Endothelial cell (in vitro differentiated cells): Measurements from ENCODE around the gene CSNK1D. TPM values are rescaled to one million over a fixed set of nuclear protein-coding genes. Genes with fewer than 3 reads are reported as not detected.
A peak's percentile ranks its signal among the peaks of the same experiment; 100 is the strongest.

Experiments used
- DNase-seq: peaks from one replicate; pipeline ENCODE4 v3.0.0; 2021; ENCODE audit warnings: low spot score
- H3K27ac Mint-ChIP-seq: one replicate; pipeline ENCODE4 v1.8.0; 2021; ENCODE audit warnings: mixed read lengths, inconsistent platforms; ENCODE audit not compliant: unreplicated experiment
- H3K27me3 Mint-ChIP-seq: one replicate; pipeline ENCODE4 v1.8.0; 2021; ENCODE audit warnings: mild to moderate bottlenecking, moderate library complexity, mixed read lengths, inconsistent platforms; ENCODE audit not compliant: unreplicated experiment
- H3K36me3 Mint-ChIP-seq: one replicate; pipeline ENCODE4 v1.8.0; 2021; ENCODE audit warnings: mild to moderate bottlenecking, low read depth, mixed read lengths, inconsistent platforms; ENCODE audit not compliant: unreplicated experiment
- H3K4me1 Mint-ChIP-seq: one replicate; pipeline ENCODE4 v1.8.0; 2021; ENCODE audit warnings: mild to moderate bottlenecking, mixed read lengths, inconsistent platforms; ENCODE audit not compliant: unreplicated experiment
- H3K4me3 Mint-ChIP-seq: one replicate; pipeline ENCODE4 v1.8.0; 2021; ENCODE audit warnings: mild to moderate bottlenecking, mixed read lengths, inconsistent platforms; ENCODE audit not compliant: unreplicated experiment
- H3K9me3 Mint-ChIP-seq: one replicate; pipeline ENCODE4 v1.8.0; 2021; ENCODE audit warnings: mixed read lengths, inconsistent platforms; ENCODE audit not compliant: unreplicated experiment
- total RNA-seq: library from RNA; stranded (reverse); fragmentation: NEBNext Ultra II Directional; extraction: Animal tissue kit (Norgen Biotek cat#: 25700); gene quantifications from one replicate; pipeline ENCODE4 v1.2.1, GENCODE V29; 2021; ENCODE audit not compliant: unreplicated experiment
- TF ChIP-seq, protein P1 (sequence below): fragments of 200-600 bp; sonication (generic); IDR thresholded peaks from one replicate; pipeline ENCODE4 v1.5.0; 2021; ENCODE audit warnings: antibody characterized with exemption; ENCODE audit not compliant: unreplicated experiment

The CSNK1D gene
- total RNA-seq, 1 donor from 2014 or later, result 149 TPM

DNA sequence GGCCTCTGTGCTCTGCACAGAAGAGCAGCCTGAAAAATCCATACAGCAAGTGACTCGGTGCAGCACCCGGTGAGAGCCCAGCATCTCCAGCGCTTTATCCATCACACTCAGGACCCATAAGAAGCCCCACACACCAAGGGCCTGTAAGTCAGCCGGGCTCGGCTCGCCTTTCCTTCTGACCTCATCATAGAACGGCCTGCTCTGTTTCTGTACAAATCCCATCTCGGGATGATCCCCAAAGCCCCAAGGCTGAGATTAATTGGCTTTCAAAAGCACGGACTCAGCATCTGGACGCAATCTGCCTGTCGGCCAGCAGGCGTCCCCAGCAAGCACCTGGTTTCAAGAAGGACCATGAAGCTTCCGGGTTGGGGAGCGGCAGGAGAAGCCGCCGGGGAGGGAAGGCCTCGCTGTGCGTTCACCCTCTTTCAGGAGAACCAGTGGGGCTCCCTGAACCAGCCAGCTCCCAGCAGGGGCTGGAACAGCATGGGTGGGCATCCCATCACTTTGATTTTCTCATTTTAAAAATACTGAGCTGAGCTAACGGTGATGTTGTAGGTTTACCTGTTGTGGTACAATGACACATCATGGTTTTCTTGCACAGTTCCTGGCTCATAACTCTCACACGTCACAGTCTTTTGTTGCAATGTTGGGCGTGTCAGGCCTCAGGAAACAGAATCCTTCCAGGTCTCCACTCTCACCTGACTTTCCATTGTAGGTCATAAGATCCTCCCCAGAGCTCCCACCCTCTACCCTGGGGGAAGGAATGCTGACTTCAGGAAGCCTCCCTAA is 67.6 kb downstream of the CSNK1D start:
- no peaks in the 10 kb centered on the region for H3K9me3 Mint-ChIP-seq
- peaks cover 4% of the 10 kb centered on the region for H3K27me3 Mint-ChIP-seq
- peaks cover 9% of the 10 kb centered on the region for H3K36me3 Mint-ChIP-seq
- DNase-seq, result peak; percentile 77
- no peak overlapping the region for H3K4me3 Mint-ChIP-seq
- no peak overlapping the region for H3K27ac Mint-ChIP-seq
- TF ChIP-seq, protein P1, sequence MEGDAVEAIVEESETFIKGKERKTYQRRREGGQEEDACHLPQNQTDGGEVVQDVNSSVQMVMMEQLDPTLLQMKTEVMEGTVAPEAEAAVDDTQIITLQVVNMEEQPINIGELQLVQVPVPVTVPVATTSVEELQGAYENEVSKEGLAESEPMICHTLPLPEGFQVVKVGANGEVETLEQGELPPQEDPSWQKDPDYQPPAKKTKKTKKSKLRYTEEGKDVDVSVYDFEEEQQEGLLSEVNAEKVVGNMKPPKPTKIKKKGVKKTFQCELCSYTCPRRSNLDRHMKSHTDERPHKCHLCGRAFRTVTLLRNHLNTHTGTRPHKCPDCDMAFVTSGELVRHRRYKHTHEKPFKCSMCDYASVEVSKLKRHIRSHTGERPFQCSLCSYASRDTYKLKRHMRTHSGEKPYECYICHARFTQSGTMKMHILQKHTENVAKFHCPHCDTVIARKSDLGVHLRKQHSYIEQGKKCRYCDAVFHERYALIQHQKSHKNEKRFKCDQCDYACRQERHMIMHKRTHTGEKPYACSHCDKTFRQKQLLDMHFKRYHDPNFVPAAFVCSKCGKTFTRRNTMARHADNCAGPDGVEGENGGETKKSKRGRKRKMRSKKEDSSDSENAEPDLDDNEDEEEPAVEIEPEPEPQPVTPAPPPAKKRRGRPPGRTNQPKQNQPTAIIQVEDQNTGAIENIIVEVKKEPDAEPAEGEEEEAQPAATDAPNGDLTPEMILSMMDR, result peak; percentile 94
- peaks cover 6% of the 10 kb centered on the region for H3K4me1 Mint-ChIP-seq

DNA sequence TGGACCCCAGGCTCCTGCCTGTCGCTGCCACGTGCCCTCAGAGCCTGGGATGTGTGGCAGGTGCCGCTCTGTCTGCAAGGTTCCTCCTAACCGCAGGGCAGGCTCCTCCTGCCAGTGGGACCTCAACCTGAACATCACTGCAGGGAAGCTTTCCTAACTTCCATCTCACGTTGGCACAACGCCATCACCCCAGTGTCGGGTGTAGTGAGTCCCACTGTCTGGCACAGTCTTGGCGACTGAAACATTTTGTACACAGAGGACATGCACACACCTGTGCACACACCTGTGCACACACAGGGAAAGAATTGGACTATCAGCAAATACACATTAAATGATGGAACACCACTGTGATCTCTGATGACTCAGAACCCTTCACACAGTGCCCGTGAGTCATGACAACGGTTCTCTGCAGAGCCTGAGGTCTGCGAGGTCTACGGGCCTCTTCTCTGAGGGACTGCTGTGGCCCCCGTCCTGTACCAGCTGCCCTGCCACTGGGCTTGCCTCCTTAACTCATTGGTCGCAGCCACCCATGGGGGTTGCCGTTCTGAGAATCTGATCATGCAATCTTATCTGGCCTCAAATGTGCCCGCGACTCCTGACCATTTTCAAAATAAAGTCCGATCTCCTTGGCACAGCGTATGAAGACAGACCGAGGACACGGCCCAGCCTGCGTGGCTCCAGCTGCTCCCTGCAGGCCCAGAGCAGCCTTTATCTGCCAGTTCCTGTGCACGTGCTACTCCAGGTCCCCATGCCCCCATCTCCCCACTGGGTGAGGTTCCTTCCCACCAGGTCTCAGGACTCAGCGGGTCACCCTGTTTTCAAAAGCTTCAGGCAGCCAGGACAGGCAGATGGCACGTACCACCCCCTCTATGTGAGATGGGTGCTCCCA is 68.4 kb downstream of the CSNK1D start:
- H3K36me3 Mint-ChIP-seq, result peaks cover 9% of the 10 kb centered on the region
- peaks cover 9% of the 10 kb centered on the region for H3K4me1 Mint-ChIP-seq
- no peaks in the 10 kb centered on the region for H3K9me3 Mint-ChIP-seq
- no peak overlapping the region for H3K4me3 Mint-ChIP-seq
- H3K27ac Mint-ChIP-seq, result no peak overlapping the region
- DNase-seq, result no peak
- TF ChIP-seq, protein P1, result no peak
- peaks cover 4% of the 10 kb centered on the region for H3K27me3 Mint-ChIP-seq

DNA sequence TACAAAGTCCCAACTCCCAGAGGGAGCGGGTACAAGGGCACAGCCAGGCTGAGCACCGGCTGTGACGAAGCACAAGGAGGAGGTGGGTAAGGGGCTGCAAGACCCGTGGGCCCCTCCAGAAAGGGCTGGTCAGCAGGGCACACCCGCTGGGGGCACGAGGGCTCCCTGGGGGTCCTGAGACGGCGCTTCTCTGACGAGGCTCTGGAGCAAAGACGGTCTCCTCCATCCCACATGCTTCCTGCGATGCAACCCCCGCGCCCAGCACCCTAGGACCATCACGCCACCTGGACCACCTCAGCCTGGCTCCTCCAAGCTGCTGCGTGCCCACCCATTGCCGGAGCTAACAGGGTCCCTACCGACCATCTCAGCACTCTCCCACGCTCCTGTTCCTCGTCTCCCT is 69.6 kb downstream of the CSNK1D start:
- peaks cover 9% of the 10 kb centered on the region for H3K4me1 Mint-ChIP-seq
- no peak overlapping the region for H3K27ac Mint-ChIP-seq
- no peaks in the 10 kb centered on the region for H3K9me3 Mint-ChIP-seq
- DNase-seq, result no peak
- peaks cover 9% of the 10 kb centered on the region for H3K36me3 Mint-ChIP-seq
- TF ChIP-seq, protein P1, result no peak
- no peak overlapping the region for H3K4me3 Mint-ChIP-seq
- peaks cover 4% of the 10 kb centered on the region for H3K27me3 Mint-ChIP-seq

DNA sequence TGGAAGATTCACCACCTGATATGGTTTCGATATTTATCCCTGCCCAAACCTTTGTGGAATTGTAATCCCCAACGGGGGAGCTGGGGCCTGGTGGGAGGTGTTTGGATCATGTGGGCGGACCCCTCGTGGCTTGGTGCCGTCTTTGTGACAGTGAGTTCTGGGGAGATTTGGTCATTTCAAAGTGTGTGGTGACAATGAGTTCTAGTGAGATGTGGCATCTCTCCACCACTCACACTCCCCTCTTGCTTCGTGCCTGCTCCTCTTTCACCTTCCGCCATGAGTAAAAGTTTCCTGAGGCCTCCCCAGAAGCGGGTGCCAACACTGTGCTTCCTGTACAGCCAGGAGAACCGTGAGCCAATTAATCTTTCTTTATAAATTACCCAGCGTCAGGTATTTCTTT is 70.5 kb downstream of the CSNK1D start:
- H3K27me3 Mint-ChIP-seq, result peaks cover 4% of the 10 kb centered on the region
- H3K4me3 Mint-ChIP-seq, result no peak overlapping the region
- H3K9me3 Mint-ChIP-seq, result no peaks in the 10 kb centered on the region
- TF ChIP-seq, protein P1, result no peak
- H3K36me3 Mint-ChIP-seq, result peaks cover 14% of the 10 kb centered on the region
- H3K4me1 Mint-ChIP-seq, result peaks cover 13% of the 10 kb centered on the region
- DNase-seq, result no peak
- no peak overlapping the region for H3K27ac Mint-ChIP-seq

DNA sequence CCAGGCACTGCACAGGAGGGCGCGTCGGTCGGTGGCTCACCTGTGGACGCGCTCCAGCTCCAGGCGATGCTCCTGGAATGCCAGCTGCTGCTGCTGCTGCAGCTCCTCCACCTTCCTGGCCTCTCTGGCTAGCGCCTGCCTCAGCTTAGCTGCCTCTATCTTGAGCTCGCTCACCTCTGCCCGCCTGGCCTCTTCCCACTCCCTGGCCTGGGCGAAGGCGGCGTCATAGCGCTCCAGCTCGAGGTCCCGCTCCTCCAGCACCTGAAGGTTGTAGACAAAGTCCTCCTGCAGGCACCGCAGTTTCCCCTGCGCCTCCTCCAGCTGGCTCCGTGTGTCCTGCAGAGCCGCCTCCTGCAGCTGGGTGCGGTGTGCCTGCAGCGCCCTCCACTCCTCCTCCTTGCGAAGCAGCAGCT is 72.0 kb downstream of the CSNK1D start:
- TF ChIP-seq, protein P1, result no peak
- DNase-seq, result no peak
- peaks cover 16% of the 10 kb centered on the region for H3K4me1 Mint-ChIP-seq
- H3K4me3 Mint-ChIP-seq, result no peak overlapping the region
- peaks cover 7% of the 10 kb centered on the region for H3K27me3 Mint-ChIP-seq
- no peak overlapping the region for H3K27ac Mint-ChIP-seq
- H3K9me3 Mint-ChIP-seq, result no peaks in the 10 kb centered on the region
- H3K36me3 Mint-ChIP-seq, result peaks cover 12% of the 10 kb centered on the region
